Gastrocnemius medialis (tissue), 4 donors: Measurements from ENCODE around the gene CREBRF. TPM values are rescaled to one million over a fixed set of nuclear protein-coding genes. Genes with fewer than 3 reads are reported as not detected.
"Not testable (repeated sequence)": the region's sequence is repeated elsewhere in the genome, so short reads cannot be mapped to it uniquely, and the experiment has no call there.

Source experiments
- ATAC-seq, 2 donors: fragments of 150-250 bp; one replicate each; pipeline ENCODE4 v1.9.1; 2016
- DNase-seq, 2 donors: peaks; one replicate each; pipeline ENCODE4 v3.0.0-alpha.2; 2019
- H3K27ac ChIP-seq, 4 donors: fragments of 200-600 bp; sonication (generic); 1 replicate in 1 of 4; 2 replicates in 3 of 4; pipeline ENCODE4 v1.5.1; 2016 to 2018; ENCODE audit warnings: mild to moderate bottlenecking in 2 of 4, moderate library complexity in 1 of 4
- H3K27me3 ChIP-seq, 3 donors: fragments of 200-600 bp; sonication (generic) in 2 of 3; 1 replicate in 1 of 3; 2 replicates in 2 of 3; pipeline versions ENCODE4 v1.5.1 to v1.6.0; 2016 to 2019; ENCODE audit warnings: mild to moderate bottlenecking in 1 of 3, moderate library complexity in 1 of 3
- H3K36me3 ChIP-seq, 2 donors: fragments of 200-600 bp; sonication (generic) in 1 of 2; one replicate each; pipeline ENCODE4 v1.5.1; 2017 to 2018
- H3K4me1 ChIP-seq, 2 donors: fragments of 200-600 bp; sonication (generic) in 1 of 2; one replicate each; pipeline ENCODE4 v1.5.1; 2016 to 2017; ENCODE audit warnings: mild to moderate bottlenecking in 2 of 2
- H3K4me3 ChIP-seq, 4 donors: fragments of 200-600 bp; sonication (generic) in 3 of 4; 1 replicate in 1 of 4; 2 replicates in 3 of 4; pipeline ENCODE4 v1.5.1; 2016 to 2019; ENCODE audit warnings: mild to moderate bottlenecking in 2 of 4
- H3K9me3 ChIP-seq, 3 donors: fragments of 200-600 bp; sonication (generic) in 2 of 3; 1 replicate in 1 of 3; 2 replicates in 2 of 3; pipeline ENCODE4 v1.5.1; 2016 to 2019
- POLR2A ChIP-seq, 2 donors: fragments of 450-650 bp; IDR thresholded peaks; one replicate each; pipeline ENCODE4 v1.6.1; 2017; ENCODE audit warnings: antibody characterized with exemption in 2 of 2, mild to moderate bottlenecking in 2 of 2, moderate library complexity in 2 of 2
- in situ Hi-C, 4 donors: fragments of 200-750 bp; cut with MboI; loops; one replicate each; pipeline versions ENCODE4 v1.15.0 to v1.8.0; 2017; ENCODE audit warnings: low sequenced_read_pairs in 4 of 4
- intact Hi-C: fragments of 100-400 bp; cut with DNase I; formaldehyde crosslinking; loops from one replicate; pipeline ENCODE4 v1.15.1; 2023; ENCODE audit warnings: low total_unique reads
- total RNA-seq, 4 donors: library from RNA; depleted of rRNA; stranded (reverse); fragments of >200 nt; gene quantifications; one replicate each; pipeline versions ENCODE4 v1.1.0 to v1.2.3, GENCODE V29; 2016
- TF ChIP-seq, protein P1 (sequence below), 5 experiments: fragments of 450-650 bp in 3 of 5; fragments of 200-600 bp in 2 of 5; sonication (generic) in 2 of 5; IDR thresholded peaks in 4 of 5; conservative IDR thresholded peaks in 1 of 5; 1 replicate in 4 of 5; 2 replicates in 1 of 5; pipeline ENCODE4 v1.5.1; 2016 to 2019; ENCODE audit warnings: antibody characterized with exemption in 5 of 5, mild to moderate bottlenecking in 3 of 5, moderate library complexity in 3 of 5

CREBRF gene
- total RNA-seq, 4 donors from 2014 or later: 20.3 to 35.0 (median 25.5) TPM

DNA sequence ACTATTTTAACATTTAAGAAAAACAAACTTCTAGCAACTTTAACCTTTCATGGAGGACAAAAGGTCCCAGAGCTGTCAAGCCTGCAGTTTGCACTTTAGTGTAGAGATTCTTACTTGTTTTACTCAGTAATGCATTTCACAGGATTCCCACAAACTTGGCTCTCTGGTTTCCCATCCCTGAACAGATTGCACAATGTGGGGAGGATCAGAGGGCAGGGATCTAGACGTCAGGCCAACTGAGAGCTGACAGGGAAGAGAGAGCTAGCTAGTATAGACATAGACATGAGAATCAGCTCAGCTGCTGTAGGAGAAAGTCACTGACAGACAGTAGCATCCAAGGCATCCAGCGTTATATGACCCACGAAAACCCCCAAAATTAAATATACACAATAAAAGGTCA, 67.3 kb downstream of the CREBRF start:
- intact Hi-C loops: no loop called here
- no peaks in the 10 kb centered on the region for H3K4me1 ChIP-seq
- no peaks in the 10 kb centered on the region for H3K9me3 ChIP-seq
- H3K27me3 ChIP-seq: no peaks in the 10 kb centered on the region
- in situ Hi-C loops: no loop called here
- no peak for TF ChIP-seq POLR2A (IDR thresholded peaks at IDR 0.05)
- TF ChIP-seq, protein P1, sequence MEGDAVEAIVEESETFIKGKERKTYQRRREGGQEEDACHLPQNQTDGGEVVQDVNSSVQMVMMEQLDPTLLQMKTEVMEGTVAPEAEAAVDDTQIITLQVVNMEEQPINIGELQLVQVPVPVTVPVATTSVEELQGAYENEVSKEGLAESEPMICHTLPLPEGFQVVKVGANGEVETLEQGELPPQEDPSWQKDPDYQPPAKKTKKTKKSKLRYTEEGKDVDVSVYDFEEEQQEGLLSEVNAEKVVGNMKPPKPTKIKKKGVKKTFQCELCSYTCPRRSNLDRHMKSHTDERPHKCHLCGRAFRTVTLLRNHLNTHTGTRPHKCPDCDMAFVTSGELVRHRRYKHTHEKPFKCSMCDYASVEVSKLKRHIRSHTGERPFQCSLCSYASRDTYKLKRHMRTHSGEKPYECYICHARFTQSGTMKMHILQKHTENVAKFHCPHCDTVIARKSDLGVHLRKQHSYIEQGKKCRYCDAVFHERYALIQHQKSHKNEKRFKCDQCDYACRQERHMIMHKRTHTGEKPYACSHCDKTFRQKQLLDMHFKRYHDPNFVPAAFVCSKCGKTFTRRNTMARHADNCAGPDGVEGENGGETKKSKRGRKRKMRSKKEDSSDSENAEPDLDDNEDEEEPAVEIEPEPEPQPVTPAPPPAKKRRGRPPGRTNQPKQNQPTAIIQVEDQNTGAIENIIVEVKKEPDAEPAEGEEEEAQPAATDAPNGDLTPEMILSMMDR (IDR thresholded peaks at IDR 0.05 in 4 of 5, conservative IDR thresholded peaks at IDR 0.05 in 1 of 5): no peak
- H3K4me3 ChIP-seq: no peak overlapping the region
- ATAC-seq (no peak), DNase-seq (no peak)
- H3K27ac ChIP-seq: no peak overlapping the region
- H3K36me3 ChIP-seq: peaks cover 0 to 39% of the 10 kb centered on the region in 2 donors

DNA sequence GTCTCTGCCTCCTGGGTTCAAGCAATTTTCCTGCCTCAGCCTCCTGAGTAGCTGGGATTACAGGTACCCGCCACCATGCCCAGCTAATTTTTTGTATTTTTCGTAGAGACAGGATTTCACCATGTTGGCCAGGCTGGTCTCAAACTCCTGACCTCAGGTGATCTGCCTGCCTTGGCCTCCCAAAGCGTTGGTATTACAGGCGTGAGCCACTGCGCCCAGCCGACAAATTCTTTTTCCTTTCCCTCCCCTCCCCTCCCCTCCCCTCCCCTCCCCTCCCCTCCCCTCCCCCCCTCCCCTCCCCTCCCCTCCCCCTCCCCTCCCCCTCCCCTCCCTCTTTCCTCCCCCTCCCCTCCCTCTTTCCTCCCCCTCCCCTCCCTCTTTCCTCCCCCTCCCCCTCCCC, 76.0 kb downstream of the CREBRF start:
- ATAC-seq, intact Hi-C loops, H3K27me3 ChIP-seq, H3K4me1 ChIP-seq, H3K9me3 ChIP-seq, H3K27ac ChIP-seq, DNase-seq, H3K4me3 ChIP-seq: not testable (repeated sequence)
- in situ Hi-C loops: loop anchor here in 2 of 4 donors (25.0 kb wide), 2 partner anchors 145 to 420 kb away; partner anchors contain the start of gene ATP6V0E1 (in 1 of the 2)
- H3K36me3 ChIP-seq: peaks cover 0 to 45% of the 10 kb centered on the region in 2 donors

DNA sequence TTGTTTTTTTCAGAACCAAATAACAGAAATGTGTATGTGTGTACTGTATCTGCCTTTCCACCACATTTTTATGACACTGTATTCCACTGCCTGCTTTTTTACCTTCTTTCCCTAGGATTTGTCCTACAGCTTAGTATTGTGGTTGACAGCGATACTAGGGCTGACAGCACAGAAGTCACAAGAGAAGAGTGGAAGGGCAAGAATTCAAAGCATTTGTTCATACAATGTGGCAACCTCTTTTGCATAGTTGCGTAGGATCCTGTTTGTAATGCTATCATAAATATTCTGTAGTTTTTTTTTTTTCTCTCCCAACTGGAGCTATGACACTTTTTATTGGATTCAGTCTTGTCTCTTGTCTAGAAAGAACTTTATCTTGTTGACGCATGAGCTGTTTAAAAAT, 82.6 kb downstream of the CREBRF start:
- DNase-seq (no peak), ATAC-seq (no peak)
- no peak overlapping the region for H3K4me3 ChIP-seq
- H3K27me3 ChIP-seq: no peaks in the 10 kb centered on the region
- H3K27ac ChIP-seq: no peak overlapping the region
- H3K9me3 ChIP-seq: no peaks in the 10 kb centered on the region
- H3K4me1 ChIP-seq: no peaks in the 10 kb centered on the region
- intact Hi-C loops: no loop called here
- in situ Hi-C loops: loop anchor here in 2 of 4 donors (25.0 kb wide), 2 partner anchors 151 to 426 kb away; partner anchors contain the start of gene ATP6V0E1 (in 1 of the 2)
- peaks cover 0 to 19% of the 10 kb centered on the region in 2 donors for H3K36me3 ChIP-seq
- TF ChIP-seq, protein P1 (IDR thresholded peaks at IDR 0.05 in 4 of 5, conservative IDR thresholded peaks at IDR 0.05 in 1 of 5): no peak
- no peak for TF ChIP-seq POLR2A (IDR thresholded peaks at IDR 0.05)

DNA sequence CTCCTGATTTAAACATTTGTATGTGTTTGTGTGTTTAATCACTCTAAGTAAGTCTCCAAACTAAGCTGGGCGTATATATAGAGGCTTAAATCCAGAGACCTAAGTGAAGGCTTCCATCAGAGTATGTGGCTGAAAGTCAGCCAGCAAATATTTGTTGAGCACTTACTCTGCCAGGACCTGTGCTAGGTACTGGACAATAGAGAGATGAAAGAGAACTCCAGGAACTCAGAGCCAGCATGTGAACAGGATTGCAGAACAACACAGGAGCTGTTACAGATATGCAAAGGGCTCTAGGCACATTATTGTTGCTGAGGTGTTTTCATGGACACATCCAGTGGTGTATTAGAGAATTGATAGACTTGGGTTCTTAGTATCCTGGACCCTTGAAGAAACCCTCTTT, 83.5 kb downstream of the CREBRF start:
- no peaks in the 10 kb centered on the region for H3K4me1 ChIP-seq
- no peak overlapping the region for H3K4me3 ChIP-seq
- H3K36me3 ChIP-seq: peaks cover 0 to 16% of the 10 kb centered on the region in 2 donors
- no peak for DNase-seq
- intact Hi-C loops (loop anchor here (10.0 kb wide), 3 partner anchors 145 to 425 kb away; partner anchors contain the start of gene STC2), in situ Hi-C loops (loop anchor here (5.0 to 25.0 kb wide), 4 partner anchors 152 to 427 kb away; partner anchors contain the start of gene ATP6V0E1 (in 4 of the 4))
- TF ChIP-seq, protein P1 (IDR thresholded peaks at IDR 0.05 in 4 of 5, conservative IDR thresholded peaks at IDR 0.05 in 1 of 5): no peak
- no peak for ATAC-seq
- no peak overlapping the region for H3K27ac ChIP-seq
- H3K9me3 ChIP-seq: no peaks in the 10 kb centered on the region
- no peaks in the 10 kb centered on the region for H3K27me3 ChIP-seq

DNA sequence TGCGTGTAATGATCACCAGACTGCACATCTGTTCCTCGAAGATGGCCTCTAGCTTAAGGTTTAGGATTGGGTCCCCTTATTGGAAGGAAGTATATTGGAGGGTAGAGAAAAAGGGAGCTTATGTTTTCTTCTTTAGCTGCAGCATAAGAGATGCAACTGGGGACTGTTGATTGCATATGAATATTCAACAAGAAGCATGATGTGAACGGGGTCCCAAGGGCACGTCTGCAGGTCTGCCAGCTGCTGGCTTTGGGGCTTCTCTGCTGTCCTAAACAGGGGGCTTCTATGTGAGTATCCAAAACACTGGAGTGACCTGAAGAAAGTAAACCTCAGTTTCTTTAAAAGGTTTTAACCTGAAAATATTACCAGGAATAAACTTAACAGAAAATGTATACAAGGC, 84.6 kb downstream of the CREBRF start:
- H3K9me3 ChIP-seq: no peaks in the 10 kb centered on the region
- no peak overlapping the region for H3K4me3 ChIP-seq
- DNase-seq (no peak), ATAC-seq (no peak)
- no peaks in the 10 kb centered on the region for H3K27me3 ChIP-seq
- no peak overlapping the region for H3K27ac ChIP-seq
- peaks cover 0 to 16% of the 10 kb centered on the region in 2 donors for H3K36me3 ChIP-seq
- in situ Hi-C loops (loop anchor here (5.0 to 25.0 kb wide), 4 partner anchors 153 to 428 kb away; partner anchors contain the start of gene ATP6V0E1 (in 4 of the 4)), intact Hi-C loops (loop anchor here (10.0 kb wide), 3 partner anchors 144 to 426 kb away; partner anchors contain the start of gene STC2)
- H3K4me1 ChIP-seq: peaks cover 3 to 11% of the 10 kb centered on the region in 2 donors
- no peak for TF ChIP-seq POLR2A (IDR thresholded peaks at IDR 0.05)
- TF ChIP-seq, protein P1 (IDR thresholded peaks at IDR 0.05 in 4 of 5, conservative IDR thresholded peaks at IDR 0.05 in 1 of 5): no peak
